NCI-H187 treated with DMSO at 0.1 percent for 48 hours (cell line): ENCODE results near the gene CDC42SE1.
A peak's percentile ranks its signal among the peaks of the same experiment; 100 is the strongest.

Experiments
- DNase-seq: peaks from one replicate; lab custom pipeline; 2025; lab: John Stamatoyannopoulos, UW

Gene CDC42SE1

DNA sequence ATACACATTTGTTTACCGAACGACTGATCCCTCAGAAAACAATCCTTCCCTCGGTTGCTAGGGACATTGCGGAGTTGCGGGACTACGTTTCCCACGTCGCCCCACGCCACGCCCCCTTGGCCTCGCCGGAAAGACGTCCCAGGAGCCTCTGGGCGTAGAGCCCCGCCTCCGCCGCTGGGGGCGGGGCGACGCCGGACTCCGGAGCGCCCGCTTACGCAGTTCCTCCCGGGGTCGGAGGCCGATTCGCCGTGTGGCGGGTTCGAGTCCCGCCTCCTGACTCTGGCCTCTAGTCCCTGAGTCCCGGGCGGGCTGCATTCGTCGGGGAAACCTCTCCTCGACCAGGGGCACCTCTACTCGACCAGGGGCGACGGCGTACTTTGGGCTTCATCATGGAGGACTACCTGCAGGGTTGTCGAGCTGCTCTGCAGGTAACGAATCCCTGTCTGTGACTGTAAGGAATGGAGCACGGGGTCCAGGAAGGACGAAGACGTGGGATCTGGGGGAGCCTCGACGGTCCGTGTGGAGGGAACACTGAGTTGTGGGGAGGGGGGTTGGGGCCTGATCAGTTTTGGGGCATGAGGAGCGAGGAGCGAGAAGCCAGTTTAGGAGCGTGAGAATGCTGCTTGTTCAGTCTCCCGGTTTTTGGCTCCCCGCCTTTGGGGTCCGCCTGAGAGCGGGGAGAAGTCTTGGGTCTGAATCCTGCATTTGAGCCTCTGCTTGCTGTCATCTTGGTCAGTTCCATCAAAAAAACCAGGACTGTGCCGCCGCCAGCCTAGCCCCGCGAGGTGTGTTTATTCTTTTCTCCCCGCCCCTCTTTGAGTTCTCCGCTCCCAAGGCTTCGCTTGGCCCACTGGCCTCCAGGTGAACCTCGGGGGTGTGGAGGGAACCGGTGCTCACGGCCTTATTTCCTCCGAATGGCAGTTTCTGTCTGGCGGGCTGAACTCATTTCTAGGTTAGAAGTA is 50.9 kb downstream of the CDC42SE1 start, which contains the start of gene PRUNE1:
TSS of gene PRUNE1 (plus strand) at position 206 of the 962 bp plus-strand sequence. CDS start at position 390, 184 bp downstream.
- DNase-seq: peak; percentile 83

DNA sequence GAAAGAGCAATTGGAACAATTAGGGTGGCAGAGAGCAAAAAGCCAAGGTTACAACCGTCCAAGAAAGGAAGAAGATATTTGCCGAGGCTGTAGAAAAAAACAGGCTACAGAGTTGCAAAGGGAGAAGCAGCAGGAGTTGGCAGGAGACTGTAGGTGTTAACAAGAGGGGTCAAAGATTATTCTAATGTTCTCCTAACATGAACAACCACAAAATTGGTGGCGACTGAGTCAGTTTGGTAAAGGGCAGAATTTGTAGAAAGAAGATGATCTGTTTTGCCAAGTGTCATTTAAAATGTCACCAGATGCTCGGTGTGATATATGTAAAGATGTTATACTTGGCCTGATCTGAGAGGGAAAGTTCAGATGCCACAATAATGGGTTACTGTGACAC is 51.6 kb downstream of the CDC42SE1 start:
- no peak for DNase-seq

DNA sequence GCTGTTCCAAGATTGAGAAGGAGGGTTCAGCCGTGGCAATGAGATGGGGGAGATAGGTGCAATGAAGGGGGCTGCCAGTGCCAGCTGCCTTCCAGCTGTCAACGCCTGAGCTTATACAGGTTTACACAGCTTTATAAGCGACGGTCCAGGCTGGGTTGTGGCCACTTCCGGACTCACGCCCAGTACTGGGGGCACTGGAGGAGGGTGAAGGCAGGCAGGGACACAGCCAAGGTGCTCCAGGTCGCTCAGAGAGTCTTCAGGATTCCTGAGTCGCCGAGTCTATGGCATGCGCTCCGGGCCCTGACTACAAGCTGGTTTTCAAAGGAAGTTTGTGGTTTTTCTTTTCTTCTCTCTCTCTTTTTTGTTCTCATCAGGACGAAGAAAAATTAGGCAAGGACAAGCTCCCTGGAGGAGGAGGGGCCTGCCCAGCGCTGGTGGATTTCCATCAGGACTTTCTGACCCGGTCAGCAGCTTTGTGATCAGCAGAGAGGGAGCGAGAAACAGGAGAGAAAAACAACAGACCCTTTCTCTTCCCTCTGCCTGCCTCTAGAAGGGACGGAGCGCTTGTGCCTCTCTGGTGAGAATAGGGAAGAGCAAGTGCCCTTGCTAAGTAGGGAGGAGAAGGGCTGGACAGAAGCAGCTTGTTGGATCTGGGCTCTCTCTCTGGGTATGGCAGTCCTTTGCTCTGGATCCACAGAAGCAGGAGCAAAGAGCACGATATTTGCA is 52.9 kb downstream of the CDC42SE1 start, which contains the start of gene MINDY1:
TSS of gene MINDY1 (minus strand) at position 576 of the 726 bp plus-strand sequence. CDS start 4,285 bp downstream, outside the sequence.
- peak; percentile 89 for DNase-seq

DNA sequence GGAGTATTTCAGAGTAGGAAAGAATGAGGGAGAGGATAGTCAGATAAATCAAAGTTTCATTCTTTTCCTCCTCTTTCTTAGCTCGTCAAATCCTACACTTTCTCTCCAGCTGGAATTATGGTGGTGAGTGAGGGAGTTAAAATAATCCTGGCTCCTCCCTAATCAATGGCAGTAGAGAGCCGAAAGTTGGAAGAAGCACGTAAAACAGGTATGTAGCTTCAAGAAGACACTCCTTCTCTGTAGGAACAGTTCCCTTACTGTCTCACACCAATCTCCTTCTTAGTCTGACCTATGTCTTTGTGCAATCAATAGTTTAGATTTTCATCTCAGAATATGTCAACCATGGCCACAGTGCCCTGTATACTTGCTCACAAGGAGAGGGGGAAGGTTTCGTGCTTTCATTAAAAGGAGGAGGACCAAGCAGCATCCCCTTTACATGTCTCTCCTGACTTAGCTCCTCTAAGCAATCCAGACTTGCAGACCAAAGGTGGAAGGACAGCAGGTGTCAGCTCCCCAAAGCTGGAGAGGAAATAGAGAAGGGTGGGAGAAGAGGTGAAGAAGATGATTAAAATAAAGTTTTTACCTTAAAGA is 53.6 kb downstream of the CDC42SE1 start:
- no peak for DNase-seq

DNA sequence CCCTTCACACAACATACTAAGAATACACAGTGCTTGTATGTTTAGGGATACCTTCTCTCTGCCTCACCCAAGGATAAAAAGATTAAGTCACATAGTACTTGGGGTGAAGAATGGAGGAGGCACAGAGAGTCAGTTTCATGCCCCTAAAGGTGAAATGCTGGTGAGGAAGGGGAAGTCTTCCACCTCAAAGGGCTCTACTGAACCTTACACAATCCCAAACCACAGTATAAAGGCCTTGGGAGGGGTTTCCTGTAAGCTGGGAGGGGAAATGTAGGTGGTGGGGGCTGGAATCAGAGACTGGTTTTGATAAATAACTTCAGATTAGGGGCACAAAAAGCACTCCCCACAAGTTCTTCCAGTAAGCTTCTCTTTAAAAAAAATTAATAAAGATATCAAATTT is 56.2 kb downstream of the CDC42SE1 start:
- no peak for DNase-seq

DNA sequence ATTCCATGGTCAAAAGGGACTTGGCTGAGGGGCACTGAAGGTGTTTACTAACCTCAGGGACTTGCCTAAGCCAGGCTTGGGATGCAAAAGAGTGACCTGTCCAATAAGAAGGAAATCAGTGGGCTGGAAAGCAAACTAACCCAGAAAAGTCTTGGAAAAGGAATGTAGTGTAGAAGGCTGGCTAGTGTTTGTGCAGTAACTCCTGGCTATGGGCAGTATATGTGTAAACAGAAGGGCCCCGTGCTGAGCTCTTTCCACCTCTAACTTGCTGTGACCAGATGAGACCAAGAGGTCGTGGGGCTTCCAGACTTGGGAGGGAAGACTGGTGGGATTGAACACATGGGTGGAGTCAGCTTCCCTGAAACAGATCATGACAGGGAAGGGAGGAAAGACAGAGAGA is 56.8 kb downstream of the CDC42SE1 start:
- no peak for DNase-seq

DNA sequence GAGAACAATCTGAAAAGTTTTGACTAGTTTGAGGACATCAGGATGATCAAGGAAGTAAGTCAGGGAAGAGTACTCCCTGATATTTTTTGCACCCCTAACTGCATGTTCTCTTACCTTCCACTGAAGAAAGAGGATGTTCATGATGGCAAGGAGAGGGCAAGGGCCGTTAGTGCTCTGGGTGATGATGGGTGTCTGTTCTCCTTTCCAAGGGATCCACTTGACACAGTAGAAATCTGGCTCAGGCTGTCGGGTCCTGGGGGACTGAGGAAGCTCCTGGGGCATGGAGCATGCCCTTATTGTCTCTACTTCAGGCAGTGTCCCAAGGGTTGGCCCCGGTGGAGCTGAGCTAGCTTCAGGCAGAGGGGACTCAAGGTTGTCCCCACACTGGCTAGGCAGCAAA is 57.4 kb downstream of the CDC42SE1 start:
- DNase-seq: no peak

DNA sequence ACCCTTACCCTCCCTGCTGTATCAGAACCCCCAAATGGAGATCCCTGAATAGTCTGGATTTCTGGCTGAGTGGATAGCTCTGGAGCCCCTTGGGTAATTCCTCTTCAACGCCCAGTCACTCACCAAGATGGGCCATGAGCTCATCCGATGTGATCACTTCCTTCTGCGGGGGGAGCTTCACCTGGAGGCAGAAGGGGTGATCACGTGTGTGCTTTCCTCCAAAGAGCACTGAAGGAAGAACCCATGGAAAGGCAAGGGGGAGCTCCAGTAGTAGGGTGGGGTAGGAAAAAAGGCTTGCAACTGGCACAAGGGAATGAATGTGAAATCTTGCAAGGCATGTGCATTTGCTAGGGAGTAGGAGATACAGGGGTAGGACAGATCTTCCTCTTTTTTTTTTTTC is 57.8 kb downstream of the CDC42SE1 start:
- DNase-seq: no peak
